DLD1 (cell line): ENCODE results near the gene CRISP2.
"Not testable (repeated sequence)": the region's sequence is repeated elsewhere in the genome, so short reads cannot be mapped to it uniquely, and the experiment has no call there.

Experiments
- in situ Hi-C: cut with HindIII; loops from 2 replicates; pipeline ENCODE4 v1.10.0; 2017; ENCODE audit warnings: low sequenced_read_pairs

CRISP2 gene, protein sequence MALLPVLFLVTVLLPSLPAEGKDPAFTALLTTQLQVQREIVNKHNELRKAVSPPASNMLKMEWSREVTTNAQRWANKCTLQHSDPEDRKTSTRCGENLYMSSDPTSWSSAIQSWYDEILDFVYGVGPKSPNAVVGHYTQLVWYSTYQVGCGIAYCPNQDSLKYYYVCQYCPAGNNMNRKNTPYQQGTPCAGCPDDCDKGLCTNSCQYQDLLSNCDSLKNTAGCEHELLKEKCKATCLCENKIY

DNA sequence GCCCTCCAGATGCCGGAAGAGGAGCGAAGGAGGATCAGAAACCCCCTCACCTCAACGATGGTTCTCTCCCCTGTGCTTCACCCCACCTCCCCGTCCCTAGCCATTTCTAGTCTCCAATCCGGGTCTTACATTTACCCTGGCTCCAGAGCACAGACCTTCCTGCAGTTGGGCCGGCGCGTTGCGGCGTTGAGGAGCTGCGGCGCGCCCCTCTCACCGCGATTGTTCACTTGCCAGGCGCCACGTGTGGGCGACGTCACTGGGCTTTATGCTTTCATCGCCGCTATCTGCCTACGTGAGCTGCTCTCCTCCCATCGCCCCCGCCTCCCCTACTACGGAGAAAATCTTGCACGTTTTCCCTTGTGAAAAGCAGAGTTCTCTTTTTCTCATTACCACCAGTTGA, at the start of gene CRISP2:
CRISP2 (minus strand) TSS at position 198 of the 400 bp plus-strand sequence. CDS start 4,347 bp downstream, outside the sequence.
- in situ Hi-C loops: no loop called here

DNA sequence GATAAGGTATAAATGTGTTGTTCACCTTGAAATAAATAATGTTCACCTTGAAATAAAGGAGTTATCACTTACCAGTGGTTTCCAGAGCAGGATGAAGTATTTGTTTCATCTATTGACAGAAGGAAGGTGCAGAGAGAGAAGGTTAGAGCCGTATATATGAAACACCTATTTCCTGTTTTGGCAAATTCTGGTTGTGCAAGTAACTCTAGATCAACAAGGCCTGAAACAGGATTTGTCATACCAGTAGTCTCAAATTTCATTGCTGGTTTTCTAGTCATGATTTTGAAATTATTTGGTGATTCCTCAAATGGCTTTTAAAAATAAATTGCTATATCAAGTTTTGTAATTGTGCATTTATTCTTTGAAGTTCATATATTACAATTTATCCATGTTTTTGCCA, 30.9 kb upstream of the CRISP2 start, which contains the start of gene CRISP3:
CRISP3 (minus strand) TSS at position 130 of the 400 bp plus-strand sequence; CDS start at position 109, 21 bp downstream.
- in situ Hi-C loops: no loop called here

DNA sequence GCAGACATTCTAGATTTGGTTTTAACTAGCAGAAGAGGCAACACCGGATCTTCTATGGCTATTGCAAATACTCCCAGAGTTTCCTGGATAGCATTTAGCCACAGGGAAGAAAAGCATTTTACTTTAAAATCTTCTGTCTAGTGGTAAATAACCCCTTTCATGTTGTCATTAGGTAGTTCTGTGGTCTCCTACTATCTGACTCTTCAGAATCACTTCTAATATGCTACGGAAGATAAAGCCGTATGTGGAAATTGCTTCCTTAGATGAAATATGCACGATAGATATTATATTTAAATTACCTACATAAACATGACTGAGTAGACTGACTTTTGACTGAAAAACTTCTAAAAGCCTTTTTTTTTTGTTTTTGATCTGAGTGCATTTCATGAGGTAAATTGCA, 30.1 kb upstream of the CRISP2 start:
- in situ Hi-C loops: no loop called here

DNA sequence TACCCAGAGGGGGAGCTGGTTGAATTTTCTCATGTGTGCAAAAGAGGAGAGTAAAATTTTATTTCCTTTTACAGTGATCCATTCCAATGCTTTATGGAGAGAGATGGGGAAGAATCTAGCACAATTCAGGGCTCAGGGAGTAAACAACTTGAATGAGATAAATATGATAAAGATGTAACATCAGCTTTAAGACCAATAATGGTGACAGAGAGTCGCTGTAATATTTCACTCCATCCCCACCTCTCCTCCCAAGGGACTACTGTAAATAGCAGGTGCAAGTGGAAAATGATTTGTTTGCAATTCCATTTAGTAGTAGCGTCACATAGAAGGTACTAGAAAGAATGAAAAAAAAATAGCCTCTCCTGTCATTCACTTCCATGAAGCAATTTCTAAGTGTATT, 26.1 kb upstream of the CRISP2 start:
- in situ Hi-C loops: no loop called here

DNA sequence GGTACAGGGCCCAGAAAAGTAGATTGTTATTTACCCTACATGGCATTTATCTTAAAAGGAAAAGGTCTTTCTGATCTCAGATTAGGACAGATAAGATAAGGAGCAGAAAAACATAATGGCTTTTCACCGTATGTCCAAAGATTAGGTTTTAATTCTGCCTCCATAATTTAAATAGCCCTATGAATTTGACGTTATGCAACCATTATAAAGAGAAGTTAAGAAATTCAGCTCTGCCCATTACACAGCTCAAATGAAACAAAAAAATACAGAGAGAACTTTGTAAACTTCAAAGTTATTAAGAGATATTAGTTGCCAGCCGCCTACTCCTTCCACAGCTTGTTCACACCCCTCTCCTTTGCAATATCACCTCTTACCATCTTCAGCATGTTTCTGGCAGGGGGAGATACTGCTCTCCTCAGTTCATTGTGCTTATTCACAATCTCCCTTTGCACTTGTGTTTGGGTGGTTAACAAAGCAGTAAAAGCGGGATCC, 22.7 kb upstream of the CRISP2 start:
- in situ Hi-C loops: no loop called here

DNA sequence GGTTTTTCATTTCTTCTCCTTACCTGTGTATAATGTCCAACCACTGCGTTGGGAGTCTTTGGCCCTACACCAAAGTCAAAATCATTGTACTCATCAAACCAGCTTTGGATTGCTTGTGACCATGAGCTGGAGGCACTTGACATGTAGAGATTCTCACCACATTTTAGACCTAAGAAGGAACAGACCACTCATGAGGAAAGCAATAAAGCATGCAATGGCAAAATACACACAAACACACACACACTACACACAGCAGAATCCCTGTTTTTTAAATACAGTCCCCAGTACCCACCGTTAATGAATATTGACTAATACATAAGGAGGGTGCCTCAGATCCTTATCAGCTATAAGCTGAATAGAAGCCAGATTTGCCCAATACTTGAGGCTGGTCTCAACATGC, 20.3 kb upstream of the CRISP2 start:
- in situ Hi-C loops: no loop called here

DNA sequence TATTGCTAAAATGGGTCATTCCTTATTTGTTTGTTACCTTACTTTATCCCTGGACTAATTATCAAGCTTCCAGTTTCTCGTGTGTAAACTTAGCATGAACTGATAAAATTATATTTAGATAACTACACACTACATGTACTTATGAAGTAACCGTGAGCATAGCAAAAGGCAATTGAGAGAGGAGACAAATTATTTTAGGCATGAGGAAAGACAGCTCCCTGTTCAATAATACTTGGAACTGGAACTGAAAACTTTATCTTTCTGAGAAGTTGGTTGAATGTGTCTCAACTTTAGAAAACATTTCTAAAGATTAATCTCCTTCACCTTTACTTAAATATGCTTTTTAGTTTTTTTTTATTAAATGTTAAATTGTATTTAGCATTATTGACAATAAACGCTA, 19.4 kb upstream of the CRISP2 start:
- in situ Hi-C loops: no loop called here

DNA sequence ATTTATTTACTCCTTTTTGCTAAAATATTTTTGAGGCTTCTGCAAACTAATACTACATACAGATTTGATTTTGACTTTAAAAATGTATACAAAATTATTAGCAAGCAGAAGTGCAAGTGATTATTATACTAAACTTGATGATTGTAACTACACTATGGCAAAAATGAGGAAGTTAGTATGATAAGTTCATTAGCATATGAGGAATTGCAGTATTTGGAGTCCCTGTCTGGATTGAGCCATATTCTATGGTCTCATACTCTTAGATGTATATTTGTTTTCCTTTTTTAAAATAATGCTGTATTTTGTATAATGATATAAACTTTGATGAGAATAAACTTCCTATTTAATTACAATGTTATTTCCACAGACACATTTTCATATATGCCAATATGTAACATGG, 16.9 kb upstream of the CRISP2 start:
- in situ Hi-C loops: no loop called here

DNA sequence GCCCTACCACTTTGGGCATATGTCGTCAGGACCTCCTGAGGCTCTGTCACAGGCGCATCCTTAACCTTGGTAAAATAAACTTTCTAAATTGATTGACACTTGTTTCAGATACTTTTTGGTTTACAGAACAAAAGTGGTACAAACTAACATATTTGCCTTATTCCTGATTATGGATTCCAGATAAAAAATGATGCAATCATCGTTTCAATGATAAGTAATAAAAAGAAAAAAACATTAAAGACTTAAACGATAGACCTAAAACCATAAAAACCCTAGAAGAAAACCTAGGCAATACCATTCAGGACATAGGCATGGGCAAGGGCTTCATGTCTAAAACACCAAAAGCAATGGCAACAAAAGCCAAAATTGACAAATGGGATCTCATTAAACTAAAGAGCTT, 10.6 kb upstream of the CRISP2 start:
- in situ Hi-C loops: not testable (repeated sequence)

DNA sequence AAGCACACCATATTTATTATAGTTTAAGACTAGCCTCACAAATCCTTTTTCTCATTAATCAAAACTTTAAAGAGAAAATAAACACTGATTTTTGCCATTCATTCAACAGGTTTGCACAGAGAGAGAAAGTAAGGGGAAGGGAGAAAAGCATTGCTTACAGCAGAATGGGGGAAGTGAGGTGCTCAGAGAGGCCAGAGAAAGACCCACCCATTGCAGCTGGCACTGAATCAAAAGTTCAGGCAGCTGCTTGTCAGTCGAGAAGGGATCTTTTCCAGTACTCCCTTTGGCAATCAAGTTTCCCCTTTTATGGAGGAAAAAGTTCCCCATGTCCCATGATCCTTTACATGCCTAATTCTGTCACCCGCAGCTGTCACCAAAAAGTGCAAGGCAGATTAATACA, 8.0 kb upstream of the CRISP2 start:
- in situ Hi-C loops: no loop called here

DNA sequence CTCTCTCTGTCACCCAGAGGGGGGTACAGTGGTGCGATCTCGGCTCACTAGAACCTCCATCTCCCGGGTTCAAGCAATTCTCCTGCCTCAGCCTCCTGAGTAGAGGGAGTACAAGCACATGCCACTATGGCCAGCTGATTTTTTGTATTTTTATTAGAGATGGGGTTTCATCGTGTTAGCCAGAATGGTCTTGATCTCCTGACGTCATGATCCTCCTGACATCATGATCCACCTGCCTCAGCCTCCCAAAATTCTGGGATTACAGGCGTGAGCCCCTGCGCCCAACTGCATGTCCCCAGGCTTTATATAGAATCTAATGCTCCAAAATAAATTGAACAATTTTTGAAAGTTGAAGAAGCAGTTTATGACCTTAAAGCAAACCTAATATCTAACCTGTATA, 7.0 kb upstream of the CRISP2 start:
- in situ Hi-C loops: no loop called here

DNA sequence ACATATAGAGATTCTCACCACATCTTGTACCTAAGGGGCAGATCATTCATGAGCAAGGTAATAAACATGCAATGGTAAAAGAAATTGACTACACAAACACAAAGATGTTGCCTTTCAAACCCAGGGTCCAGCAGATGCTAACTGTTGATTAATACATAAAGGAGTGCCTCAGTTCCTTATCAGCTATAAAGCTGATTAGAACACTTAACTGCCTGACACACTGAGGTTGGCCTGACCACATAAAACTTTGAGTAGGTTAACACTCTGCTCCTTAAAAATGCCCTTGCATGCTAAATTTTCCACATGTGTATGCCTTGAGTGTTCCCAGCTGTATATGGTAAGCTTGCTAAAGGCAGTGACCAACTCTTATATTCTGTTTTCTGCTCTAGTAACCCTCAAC, 14.9 kb downstream of the CRISP2 start:
- in situ Hi-C loops: no loop called here

DNA sequence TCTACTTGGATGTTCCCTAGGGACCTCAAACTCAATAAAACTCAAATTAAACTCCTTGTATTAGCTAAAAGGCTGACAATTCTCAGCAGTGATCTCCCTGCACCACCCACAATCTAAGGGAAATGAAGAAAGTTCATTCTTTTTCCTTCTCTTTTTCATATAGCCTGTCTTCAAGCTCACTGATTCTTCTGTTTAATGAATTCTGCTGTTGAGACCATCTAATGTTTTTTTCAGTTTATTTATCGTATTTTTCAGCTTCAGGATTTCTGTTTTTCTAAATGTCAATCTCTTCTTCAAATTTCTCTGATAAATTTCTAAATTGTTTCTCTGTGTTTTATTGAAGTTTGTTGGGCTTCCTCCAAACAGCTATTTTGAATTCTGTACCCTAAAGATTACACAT, 19.8 kb downstream of the CRISP2 start:
- in situ Hi-C loops: no loop called here

DNA sequence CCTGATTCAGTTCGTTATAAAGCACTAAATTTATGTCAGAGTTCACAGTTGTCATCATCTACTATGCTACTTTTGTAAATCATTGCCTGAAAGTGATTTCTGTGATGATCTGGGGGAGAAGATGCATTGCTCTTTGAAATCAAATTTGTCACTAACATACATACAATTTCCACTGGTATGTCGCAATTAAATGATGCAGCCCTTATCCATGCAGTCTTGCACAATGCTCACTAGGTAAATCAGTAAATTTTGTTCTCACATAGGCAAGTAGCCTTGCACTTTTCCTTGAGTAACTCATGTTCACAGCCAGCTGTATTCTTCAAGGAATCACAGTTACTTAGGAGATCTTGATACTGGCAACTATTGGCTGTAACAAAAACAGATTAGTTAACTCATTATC, 20.8 kb downstream of the CRISP2 start:
- in situ Hi-C loops: no loop called here

DNA sequence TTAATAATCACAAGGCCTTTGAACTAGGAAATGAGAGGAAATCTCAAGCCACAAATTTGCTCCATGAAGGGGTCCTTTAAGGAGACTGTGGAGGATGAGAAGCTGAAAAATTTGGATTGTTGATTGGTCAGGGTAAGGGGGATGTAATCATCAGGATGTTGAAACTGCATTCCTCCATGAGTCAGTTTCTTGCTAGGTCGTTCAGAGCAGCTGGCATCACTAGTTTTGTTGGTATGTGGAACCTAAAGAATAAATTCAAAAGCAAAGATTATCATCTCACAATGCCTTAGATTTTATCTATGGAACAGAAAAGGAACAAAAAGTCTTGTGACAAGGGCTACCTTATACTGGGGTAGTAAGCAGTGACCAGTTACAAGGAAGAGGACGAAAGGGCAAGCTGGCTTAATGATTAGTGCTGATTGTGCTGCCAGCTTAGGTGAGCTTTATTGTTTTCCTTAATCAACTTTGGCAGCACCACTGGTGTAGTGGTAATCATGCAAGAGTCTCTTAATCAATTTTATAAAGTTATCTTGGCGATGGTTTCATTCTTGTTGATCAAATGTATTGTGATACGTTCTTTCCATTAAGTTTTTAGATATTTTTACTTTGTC, 36.6 kb downstream of the CRISP2 start:
- in situ Hi-C loops: no loop called here

DNA sequence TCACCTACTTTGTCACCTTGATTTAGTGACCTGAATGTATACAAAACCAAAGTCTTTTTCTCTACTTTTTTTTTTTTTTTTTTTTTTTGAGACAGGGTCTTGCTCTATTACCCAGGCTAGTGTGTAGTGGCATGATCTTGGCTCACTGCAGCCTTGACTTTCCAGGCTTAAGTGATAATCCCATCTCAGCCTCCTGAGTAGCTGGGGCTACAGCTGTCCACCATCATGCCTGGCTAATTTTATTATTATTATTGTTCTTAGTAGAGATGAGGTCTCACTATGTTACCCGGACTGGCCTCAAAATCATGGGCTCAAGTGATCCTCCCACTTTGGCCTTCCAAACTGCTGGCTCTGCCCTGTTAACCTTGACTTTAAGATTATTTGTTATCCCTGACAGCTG, 37.5 kb downstream of the CRISP2 start:
- in situ Hi-C loops: no loop called here

DNA sequence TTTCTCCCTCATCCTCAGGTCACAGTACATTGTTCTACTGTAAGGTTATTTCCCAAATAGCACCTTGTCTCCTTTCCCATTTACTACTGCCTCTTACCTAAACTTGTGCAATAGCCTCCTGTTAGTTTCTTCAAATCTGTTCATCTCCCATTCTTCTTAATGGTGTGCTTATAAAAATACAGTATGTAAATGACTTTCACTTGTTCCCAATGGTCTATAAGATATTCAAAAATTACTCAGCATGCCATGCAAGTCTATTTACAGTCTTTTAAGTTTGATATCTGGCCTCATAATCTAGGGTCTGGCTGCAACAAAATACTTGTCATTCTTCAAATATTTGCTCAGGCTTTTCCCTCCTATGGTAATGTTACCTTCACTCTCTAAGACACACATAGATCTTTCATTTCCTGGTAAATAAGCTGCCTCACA, 45.2 kb downstream of the CRISP2 start:
- in situ Hi-C loops: no loop called here

DNA sequence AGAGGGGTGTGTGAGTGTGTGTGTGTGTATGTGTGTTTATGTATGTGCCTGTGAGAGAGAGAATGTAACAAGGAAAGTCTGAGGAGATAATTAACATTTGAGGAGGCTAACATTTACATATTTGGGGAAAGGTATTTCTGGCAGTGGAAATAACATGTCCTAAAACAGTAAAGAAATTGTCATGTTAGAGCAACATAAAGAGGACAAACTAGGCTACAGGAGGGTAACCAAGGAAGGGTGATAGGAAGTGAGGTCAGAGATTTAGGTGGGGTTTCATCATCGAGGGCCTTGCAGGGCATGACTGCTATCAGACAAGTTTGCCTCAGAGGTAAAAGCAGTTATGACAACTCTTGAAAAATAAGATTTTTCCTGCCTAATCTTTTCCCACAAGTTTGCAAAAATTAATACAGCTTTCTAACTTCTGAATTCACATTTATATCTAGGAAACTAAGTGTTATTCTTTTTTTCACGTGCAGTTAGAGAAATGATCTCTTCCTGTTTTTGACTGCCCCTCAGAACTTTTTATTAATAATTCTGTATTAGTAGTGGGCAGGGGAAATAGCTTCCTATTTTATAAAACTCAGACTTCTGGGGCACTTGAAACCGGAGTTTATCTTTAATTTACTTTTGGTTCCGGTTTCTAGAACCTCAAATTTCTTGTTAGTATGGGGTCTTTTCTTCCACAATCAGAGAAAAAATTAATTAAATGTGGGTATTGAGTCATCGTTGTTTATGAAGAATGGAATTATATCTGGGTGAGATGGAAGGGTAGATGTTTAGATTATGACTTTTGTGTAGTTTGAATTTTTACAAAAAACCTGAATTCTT, 46.2 kb downstream of the CRISP2 start:
- in situ Hi-C loops: no loop called here

DNA sequence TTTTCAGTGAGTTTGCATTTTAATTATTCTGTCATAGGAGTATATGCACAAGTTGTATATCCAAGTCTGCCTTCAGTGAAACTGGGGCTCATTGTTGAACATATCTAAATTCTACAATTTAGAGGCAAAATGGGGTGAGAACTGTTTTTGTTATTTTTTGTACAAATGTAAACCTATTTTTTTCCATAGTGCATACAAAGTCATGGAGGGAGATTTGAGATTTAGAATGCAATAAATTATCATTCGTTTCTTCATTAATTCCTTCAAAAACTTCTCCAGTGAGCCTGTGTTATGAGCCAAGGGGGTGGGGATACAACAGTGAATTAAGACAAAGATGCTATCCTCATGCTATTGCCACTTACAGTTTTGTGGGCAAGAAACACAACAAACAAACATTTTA, 46.9 kb downstream of the CRISP2 start:
- in situ Hi-C loops: no loop called here

DNA sequence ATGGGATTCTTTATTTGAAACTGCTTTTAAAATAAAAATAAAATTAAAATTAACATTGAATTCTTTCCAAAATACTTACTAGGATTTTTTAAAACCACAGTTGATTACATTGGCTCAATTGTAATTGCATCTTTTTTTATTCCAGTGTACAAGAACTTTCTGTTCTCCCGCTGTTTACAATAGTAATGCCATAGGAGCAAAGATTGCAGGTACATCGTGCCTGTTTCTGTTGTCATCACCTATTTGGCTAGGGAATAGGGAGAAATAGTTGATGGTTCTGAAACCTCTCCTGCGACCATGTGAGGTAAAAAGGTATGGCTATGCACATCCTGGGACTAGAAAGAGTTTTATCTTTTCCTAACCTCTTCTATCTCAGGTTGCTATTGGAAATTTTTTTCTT, 48.5 kb downstream of the CRISP2 start:
- in situ Hi-C loops: no loop called here

DNA sequence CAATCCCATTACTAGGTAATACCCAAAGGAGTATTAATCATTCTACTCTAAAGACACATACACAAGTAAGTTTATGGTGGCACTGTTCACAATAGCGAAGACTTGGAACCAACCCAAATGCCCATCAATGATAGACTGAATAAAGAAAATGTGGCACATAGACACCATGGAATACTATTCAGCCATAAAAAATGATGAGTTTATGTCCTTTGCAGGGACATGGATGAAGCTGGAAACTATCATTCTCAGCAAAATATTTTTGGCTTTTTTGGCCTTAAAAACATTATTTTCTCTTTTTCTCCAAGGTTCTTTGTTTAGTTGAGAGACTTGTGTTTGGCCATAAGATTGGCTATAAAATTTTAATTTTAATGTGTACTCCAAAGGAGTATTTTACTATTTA, 49.3 kb downstream of the CRISP2 start:
- in situ Hi-C loops: not testable (repeated sequence)

DNA sequence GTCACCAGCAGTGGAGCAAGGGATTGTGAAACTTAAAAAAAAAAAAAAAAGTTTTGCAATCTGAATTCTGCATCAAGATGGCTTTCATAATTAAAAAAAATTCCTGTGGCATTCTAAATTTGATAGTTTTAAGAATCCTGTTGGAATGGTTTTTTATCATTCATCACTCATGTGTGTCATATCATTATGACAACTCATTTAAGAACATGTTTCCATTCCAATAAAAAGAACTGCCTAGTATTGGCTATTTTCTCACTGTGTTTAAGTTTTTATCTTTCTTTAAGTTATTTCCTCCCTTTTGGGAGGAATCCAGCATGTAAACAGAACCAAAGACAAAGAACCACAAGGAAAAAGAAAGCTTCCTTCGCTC, 50.5 kb downstream of the CRISP2 start:
- in situ Hi-C loops: no loop called here
